Retinal pigment epithelial cell (primary cell): ENCODE measurements around the gene ANKRD31.

ENCODE experiments used
- DNase-seq: peaks from one replicate; pipeline ENCODE4 v3.0.0-alpha.2; 2010; ENCODE audit warnings: low read depth
- H3K4me3 ChIP-seq: 2 replicates; pipeline ENCODE4 v1.5.1; 2011; ENCODE audit warnings: mild to moderate bottlenecking, low read length, control low read depth, moderate library complexity
- CTCF ChIP-seq: conservative IDR thresholded peaks from 2 replicates; pipeline ENCODE4 v1.5.1; 2011; ENCODE audit warnings: low read depth, low read length, control low read depth, inconsistent platforms

The ANKRD31 gene

GRCh38 chr5:75245023-75245422 lies 8.3 kb upstream of the ANKRD31 start:
- no peak for DNase-seq
- H3K4me3 ChIP-seq: no peak overlapping the region
- no peak for TF ChIP-seq CTCF

GRCh38 chr5:75243510-75243909 lies 6.8 kb upstream of the ANKRD31 start:
- DNase-seq: no peak
- TF ChIP-seq CTCF: no peak
- no peak overlapping the region for H3K4me3 ChIP-seq

- no peak overlapping the region for H3K4me3 ChIP-seq
- no peak for DNase-seq
- TF ChIP-seq CTCF: no peak
Observed at GRCh38 chr5:75243100-75243499, 6.4 kb upstream of the ANKRD31 start.

GRCh38 chr5:75242067-75242466 lies 5.4 kb upstream of the ANKRD31 start:
- no peak overlapping the region for H3K4me3 ChIP-seq
- no peak for TF ChIP-seq CTCF
- no peak for DNase-seq

GRCh38 chr5:75239681-75240080 lies 3.0 kb upstream of the ANKRD31 start:
- no peak overlapping the region for H3K4me3 ChIP-seq
- TF ChIP-seq CTCF: no peak

GRCh38 chr5:75235711-75236110 lies 967 bp downstream of the ANKRD31 start:
- no peak for DNase-seq
- no peak overlapping the region for H3K4me3 ChIP-seq
- no peak for TF ChIP-seq CTCF

More at GRCh38 chr5:75239681-75240080, 3.0 kb upstream of the ANKRD31 start:
- no peak for DNase-seq

- no peak for DNase-seq
- no peak overlapping the region for H3K4me3 ChIP-seq
- TF ChIP-seq CTCF: no peak
Observed at GRCh38 chr5:75234251-75234650, 2.4 kb downstream of the ANKRD31 start.
